HepG2 (cell line): ENCODE results near the gene SLC43A1. TPM values are rescaled to one million over a fixed set of nuclear protein-coding genes. Genes with fewer than 3 reads are reported as not detected.

ENCODE experiments used
- BHLHE40 ChIP-seq: IDR thresholded peaks from 2 replicates; pipeline ENCODE4 v1.6.1; 2011; ENCODE audit warnings: low read length, improper control_type of control experiment
- DMAP1 ChIP-seq: IDR thresholded peaks from 2 replicates; pipeline ENCODE4 v1.6.1; 2016
- HOXA3 ChIP-seq: sonication (generic); formaldehyde crosslinking; IDR thresholded peaks from 2 replicates; pipeline ENCODE4 v1.5.0; 2020; ENCODE audit warnings: missing genetic modification reagents
- MXD4 ChIP-seq: IDR thresholded peaks from 2 replicates; pipeline ENCODE4 v1.6.1; 2016; ENCODE audit warnings: mild to moderate bottlenecking, missing biosample characterization, missing genetic modification reagents
- NFKBIZ ChIP-seq: IDR thresholded peaks from 2 replicates; pipeline ENCODE4 v1.6.1; 2018; ENCODE audit warnings: missing genetic modification reagents, missing compliant biosample characterization
- NR2F6 ChIP-seq, 2 experiments: IDR thresholded peaks; 2 replicates each; pipeline ENCODE4 v1.6.1; 2016; ENCODE audit warnings: antibody characterized with exemption in 1 of 2, mild to moderate bottlenecking in 1 of 2
- ONECUT2 ChIP-seq: sonication (generic); formaldehyde crosslinking; IDR thresholded peaks from 2 replicates; pipeline ENCODE4 v1.4.0; 2020; ENCODE audit warnings: missing genetic modification reagents
- PTBP1 ChIP-seq: fragments of 200-400 bp; formaldehyde crosslinking; IDR thresholded peaks from 2 replicates; pipeline ENCODE4 v1.6.1; 2018; ENCODE audit warnings: low read length, low read depth; ENCODE audit not compliant: poor library complexity, severe bottlenecking
- RFXANK ChIP-seq: IDR thresholded peaks from 2 replicates; pipeline ENCODE4 v1.6.1; 2016
- SNAI1 ChIP-seq: sonication (generic); formaldehyde crosslinking; IDR thresholded peaks from 2 replicates; pipeline ENCODE4 v1.5.0; 2020; ENCODE audit warnings: mild to moderate bottlenecking, missing genetic modification reagents, borderline replicate concordance
- SOX6 ChIP-seq, 2 experiments: fragments of 450-650 bp in 1 of 2; sonication (generic) in 1 of 2; formaldehyde crosslinking in 1 of 2; IDR thresholded peaks; 2 replicates each; pipeline versions ENCODE4 v1.4.0 to v1.6.1; 2017 to 2020; ENCODE audit warnings: antibody characterized with exemption in 1 of 2, mild to moderate bottlenecking in 1 of 2, missing genetic modification reagents in 1 of 2
- ZBTB14 ChIP-seq: sonication (generic); formaldehyde crosslinking; IDR thresholded peaks from 2 replicates; pipeline ENCODE4 v1.4.0; 2020; ENCODE audit warnings: missing genetic modification reagents
- ZBTB4 ChIP-seq: sonication (generic); formaldehyde crosslinking; IDR thresholded peaks from 2 replicates; pipeline ENCODE4 v1.4.0; 2020; ENCODE audit warnings: missing genetic modification reagents, mild to moderate bottlenecking, borderline replicate concordance
- ZNF292 ChIP-seq: sonication (generic); formaldehyde crosslinking; IDR thresholded peaks from 2 replicates; pipeline ENCODE4 v1.8.1; 2022; ENCODE audit warnings: mild to moderate bottlenecking, low read depth, missing genetic modification reagents, borderline replicate concordance
- ZNF484 ChIP-seq: sonication (generic); formaldehyde crosslinking; IDR thresholded peaks from 2 replicates; pipeline ENCODE4 v1.5.1; 2020; ENCODE audit warnings: mild to moderate bottlenecking, low read depth, missing genetic modification reagents, borderline replicate concordance
- ZNF790 ChIP-seq: sonication (generic); formaldehyde crosslinking; IDR thresholded peaks from 2 replicates; pipeline ENCODE4 v1.8.0; 2022; ENCODE audit warnings: missing genetic modification reagents, mild to moderate bottlenecking, borderline replicate concordance
- ZNF883 ChIP-seq: sonication (generic); formaldehyde crosslinking; IDR thresholded peaks from 2 replicates; pipeline ENCODE4 v1.5.1; 2020; ENCODE audit warnings: mild to moderate bottlenecking, missing genetic modification reagents; ENCODE audit errors: not compliant biosample characterization
- polyA plus RNA-seq, 8 experiments: library from polyadenylated mRNA; depleted of rRNA in 3 of 8; stranded (reverse) in 7 of 8; unstranded in 1 of 8; fragments of >200 nt; fragmentation: Illumina TruSeq in 4 of 8; extraction: Trizol in 4 of 8; gene quantifications; 2 replicates each; pipeline versions ENCODE4 v1.2.1 to v1.2.3, GENCODE V29; 2011 to 2016; ENCODE audit warnings: low read depth in 4 of 8, missing spikeins in 1 of 8, mixed read lengths in 1 of 8; ENCODE audit not compliant: insufficient read depth in 1 of 8
- total RNA-seq, 5 experiments: library from RNA; depleted of rRNA; stranded (reverse); fragments of >200 nt; fragmentation: Illumina TruSeq; extraction: Trizol; gene quantifications; 2 replicates each; pipeline ENCODE4 v1.2.3, GENCODE V29; 2016; ENCODE audit warnings: low read depth in 1 of 5
- TF ChIP-seq, protein P1 (sequence below): sonication (generic); formaldehyde crosslinking; IDR thresholded peaks from 2 replicates; pipeline ENCODE4 v1.4.0; 2020; ENCODE audit warnings: missing genetic modification reagents
- TF ChIP-seq, protein P2 (sequence below): sonication (generic); formaldehyde crosslinking; IDR thresholded peaks from 2 replicates; pipeline ENCODE4 v1.4.0; 2020; ENCODE audit warnings: mild to moderate bottlenecking, missing genetic modification reagents

The SLC43A1 gene
- total and polyA plus RNA-seq, 2 of the 13 experiments (the other 11 are each of a cell fraction or from before 2014, with no cell fraction given), result 72.3 to 87.6 TPM

- peak; percentile 91 for TF ChIP-seq ONECUT2 (CRISPR knock-in tag)
- TF ChIP-seq BHLHE40, result no peak
- TF ChIP-seq ZBTB4 (CRISPR knock-in tag), result 0 out of 2 replicates have a peak, but pooled peaks have one; percentile 46
- TF ChIP-seq NR2F6 (IDR thresholded peaks at IDR 0.05), result no peak
- no peak for TF ChIP-seq NR2F6 (CRISPR knock-in tag; IDR thresholded peaks at IDR 0.05)
- no peak for TF ChIP-seq ZNF883
- peak; percentile 29; the same call in 1 of the 2 replicates for TF ChIP-seq HOXA3 (CRISPR knock-in tag)
- 0 out of 2 replicates have a peak, but pooled peaks have one; percentile 48 for TF ChIP-seq NFKBIZ (CRISPR knock-in tag)
- TF ChIP-seq, protein P1, sequence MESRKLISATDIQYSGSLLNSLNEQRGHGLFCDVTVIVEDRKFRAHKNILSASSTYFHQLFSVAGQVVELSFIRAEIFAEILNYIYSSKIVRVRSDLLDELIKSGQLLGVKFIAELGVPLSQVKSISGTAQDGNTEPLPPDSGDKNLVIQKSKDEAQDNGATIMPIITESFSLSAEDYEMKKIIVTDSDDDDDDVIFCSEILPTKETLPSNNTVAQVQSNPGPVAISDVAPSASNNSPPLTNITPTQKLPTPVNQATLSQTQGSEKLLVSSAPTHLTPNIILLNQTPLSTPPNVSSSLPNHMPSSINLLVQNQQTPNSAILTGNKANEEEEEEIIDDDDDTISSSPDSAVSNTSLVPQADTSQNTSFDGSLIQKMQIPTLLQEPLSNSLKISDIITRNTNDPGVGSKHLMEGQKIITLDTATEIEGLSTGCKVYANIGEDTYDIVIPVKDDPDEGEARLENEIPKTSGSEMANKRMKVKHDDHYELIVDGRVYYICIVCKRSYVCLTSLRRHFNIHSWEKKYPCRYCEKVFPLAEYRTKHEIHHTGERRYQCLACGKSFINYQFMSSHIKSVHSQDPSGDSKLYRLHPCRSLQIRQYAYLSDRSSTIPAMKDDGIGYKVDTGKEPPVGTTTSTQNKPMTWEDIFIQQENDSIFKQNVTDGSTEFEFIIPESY (CRISPR knock-in tag), result no peak
- no peak for TF ChIP-seq SOX6 (IDR thresholded peaks at IDR 0.05)
- TF ChIP-seq SOX6 (CRISPR knock-in tag; IDR thresholded peaks at IDR 0.05), result peak; percentile 79
- TF ChIP-seq, protein P2, sequence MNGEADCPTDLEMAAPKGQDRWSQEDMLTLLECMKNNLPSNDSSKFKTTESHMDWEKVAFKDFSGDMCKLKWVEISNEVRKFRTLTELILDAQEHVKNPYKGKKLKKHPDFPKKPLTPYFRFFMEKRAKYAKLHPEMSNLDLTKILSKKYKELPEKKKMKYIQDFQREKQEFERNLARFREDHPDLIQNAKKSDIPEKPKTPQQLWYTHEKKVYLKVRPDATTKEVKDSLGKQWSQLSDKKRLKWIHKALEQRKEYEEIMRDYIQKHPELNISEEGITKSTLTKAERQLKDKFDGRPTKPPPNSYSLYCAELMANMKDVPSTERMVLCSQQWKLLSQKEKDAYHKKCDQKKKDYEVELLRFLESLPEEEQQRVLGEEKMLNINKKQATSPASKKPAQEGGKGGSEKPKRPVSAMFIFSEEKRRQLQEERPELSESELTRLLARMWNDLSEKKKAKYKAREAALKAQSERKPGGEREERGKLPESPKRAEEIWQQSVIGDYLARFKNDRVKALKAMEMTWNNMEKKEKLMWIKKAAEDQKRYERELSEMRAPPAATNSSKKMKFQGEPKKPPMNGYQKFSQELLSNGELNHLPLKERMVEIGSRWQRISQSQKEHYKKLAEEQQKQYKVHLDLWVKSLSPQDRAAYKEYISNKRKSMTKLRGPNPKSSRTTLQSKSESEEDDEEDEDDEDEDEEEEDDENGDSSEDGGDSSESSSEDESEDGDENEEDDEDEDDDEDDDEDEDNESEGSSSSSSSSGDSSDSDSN (CRISPR knock-in tag), result no peak
- no peak for TF ChIP-seq DMAP1 (CRISPR knock-in tag)
- no peak for TF ChIP-seq ZNF292 (CRISPR knock-in tag)
- TF ChIP-seq PTBP1, result no peak
- TF ChIP-seq RFXANK (CRISPR knock-in tag), result no peak
- no peak for TF ChIP-seq MXD4
- TF ChIP-seq ZNF484 (CRISPR knock-in tag), result no peak
- no peak for TF ChIP-seq ZNF790
- no peak for TF ChIP-seq SNAI1 (CRISPR knock-in tag)
- TF ChIP-seq ZBTB14, result no peak
Observed at GRCh38 chr11:57527056-57527631, 11.6 kb upstream of the SLC43A1 start (continued).
